ENCODE data around the gene KAZALD1. TPM values are rescaled to one million over a fixed set of nuclear protein-coding genes. Genes with fewer than 3 reads are reported as not detected.

KAZALD1 gene
- total and polyA plus RNA-seq, 10 of the 15 experiments (the other 5 are each of a cell fraction or from before 2014, with no cell fraction given): 0.10 to 4.3 (median 1.9) TPM

GRCh38 chr10:101060036-101060950 is 1.5 kb upstream of the KAZALD1 start (continued):
- TF ChIP-seq CREB1 (IDR thresholded peaks at IDR 0.05; ENCODE audit: low read depth) (peak; percentile 58), ZNF384 (IDR thresholded peaks at IDR 0.05; ENCODE audit: borderline replicate concordance, low read depth, low read length) (no peak), RUNX3 (IDR thresholded peaks at IDR 0.05; ENCODE audit: low read length) (peak; percentile 91)

GRCh38 chr10:101060951-101061623 is 702 bp upstream of the KAZALD1 start:
- WGBS (ENCODE audit: insufficient coverage, insufficient replicate concordance, low lambda C conversion rate, missing lambda C conversion rate): 1% methylated on average over 67 of the region's 67 CpGs
- H3K79me2 ChIP-seq (ENCODE audit: control insufficient read depth, insufficient read depth, low read length): peaks cover 20% of the 10 kb centered on the region
- POLR2A ChIA-PET: interaction anchor here (0.6 to 5.2 kb wide), 10 partner anchors 10 to 757 kb away, joined by 3 to 42 read pairs (median 5); partner anchors contain the start of genes OGA, PDZD7 and SFXN3
- peak; percentile 90 to 95 for TF ChIP-seq SRF (IDR thresholded peaks at IDR 0.05; ENCODE audit: low read depth in 2 of 2, low read length in 2 of 2)
- no peak for TF ChIP-seq SMAD5 (IDR thresholded peaks at IDR 0.05; ENCODE audit: low read depth)
- no peak for TF ChIP-seq SMAD1 (IDR thresholded peaks at IDR 0.05; ENCODE audit: low read depth, partially characterized antibody)
- TF ChIP-seq FOXM1 (IDR thresholded peaks at IDR 0.05; ENCODE audit: low read depth, low read length): no peak; the same call in 1 of the 2 replicates
- TF ChIP-seq HDGF (IDR thresholded peaks at IDR 0.05): no peak; the same call in 1 of the 2 replicates
- TF ChIP-seq MXI1 (IDR thresholded peaks at IDR 0.05; ENCODE audit: low read depth, low read length): peak; percentile 32; the same call in 1 of the 2 replicates
- peak; percentile 91 for TF ChIP-seq IKZF1 (conservative IDR thresholded peaks at IDR 0.05)
- TF ChIP-seq SMC3 (IDR thresholded peaks at IDR 0.05; ENCODE audit: borderline replicate concordance, low read length): no peak; the same call in 1 of the 2 replicates
- TF ChIP-seq ELK1 (IDR thresholded peaks at IDR 0.05; ENCODE audit: low read depth, low read length): peak; percentile 15; the same call in 1 of the 2 replicates
- no peak for TF ChIP-seq REST (IDR thresholded peaks at IDR 0.05; ENCODE audit: low read depth, low read length)
- no peak for TF ChIP-seq PML (IDR thresholded peaks at IDR 0.05; ENCODE audit: low read length)
- TF ChIP-seq TAF1 (IDR thresholded peaks at IDR 0.05; ENCODE audit: borderline replicate concordance, low read depth, low read length): 0 out of 2 replicates have a peak, but pooled peaks have one; percentile 20
- TF ChIP-seq LARP7 (IDR thresholded peaks at IDR 0.05): peak; percentile 77; the same call in 1 of the 2 replicates

More at GRCh38 chr10:101060951-101061623, 702 bp upstream of the KAZALD1 start:
- RAD21 ChIA-PET (ENCODE audit: unreplicated experiment): interaction anchor here (1.4 to 7.5 kb wide), 7 partner anchors 8 to 80 kb away, joined by 3 to 68 read pairs (median 17); no protein-coding TSS in a partner anchor
- intact Hi-C loops (cut with micrococcal nuclease; ENCODE audit: unreplicated experiment) (loop anchor here (1.0 kb wide), 2 partner anchors 7 to 62 kb away; partner anchors contain the start of gene LZTS2), in situ Hi-C loops (cut with MboI) (no loop called here)
- Histone ChIP-seq H3K27me3 (replicated peaks in 1 of 2; ENCODE audit: control insufficient read depth in 2 of 2, insufficient read depth in 2 of 2, low read length in 1 of 2) (peaks cover 0 to 3% of the 10 kb centered on the region in 2 experiments; a peak in 1 of 4 replicates), H3K36me3 (ENCODE audit: control insufficient read depth in 2 of 2, insufficient read depth in 2 of 2, low read length in 1 of 2) (no peaks in the 10 kb centered on the region), H3K4me1 (ENCODE audit: control insufficient read depth, insufficient read depth, low read length) (peaks cover 33% of the 10 kb centered on the region), H3K9me3 (replicated peaks; ENCODE audit: control insufficient read depth, insufficient read depth, low read length) (no peaks in the 10 kb centered on the region), H3K27ac (ENCODE audit: control insufficient read depth, insufficient read depth) (peak overlapping the region; percentile 98), H4K20me1 (ENCODE audit: control insufficient read depth, insufficient read depth) (no peaks in the 10 kb centered on the region), H2AFZ (ENCODE audit: control insufficient read depth, low read depth, low read length) (peak overlapping the region; percentile 93), H3K4me3 (peak overlapping the region; percentile 95), H3K9ac (ENCODE audit: control insufficient read depth, insufficient read depth, low read length) (peak overlapping the region; percentile 98), H3K4me2 (ENCODE audit: control insufficient read depth, insufficient read depth) (peak overlapping the region; percentile 82)
- SMC1A ChIA-PET (ENCODE audit: uncharacterized antibody, unreplicated experiment): interaction anchor here (0.8 to 2.9 kb wide), 10 partner anchors 8 to 81 kb away, joined by 3 to 16 read pairs (median 5); no protein-coding TSS in a partner anchor
- ATAC-seq (peak; percentile 79), FAIRE-seq (no peak), DNase-seq (ENCODE audit: low read depth, low spot score) (peak; percentile 35)
- CTCF ChIA-PET: interaction anchor here (0.8 to 24.4 kb wide), 10 partner anchors 0 to 80 kb away, joined by 3 to 885 read pairs (median 8); partner anchors contain the start of genes KAZALD1, PDZD7 and SFXN3
- BruUV-seq (replicated peaks): TSS peak; percentile 83

Data from GM12878 (cell line).